ENCODE measurements around the gene ADGRA1. TPM values are rescaled to one million over a fixed set of nuclear protein-coding genes. Genes with fewer than 3 reads are reported as not detected.

The ADGRA1 gene
- total and polyA plus RNA-seq, 2 of the 8 experiments (the other 6 are each of a cell fraction or from before 2014, with no cell fraction given) = 0.17 to 0.21 TPM

DNA sequence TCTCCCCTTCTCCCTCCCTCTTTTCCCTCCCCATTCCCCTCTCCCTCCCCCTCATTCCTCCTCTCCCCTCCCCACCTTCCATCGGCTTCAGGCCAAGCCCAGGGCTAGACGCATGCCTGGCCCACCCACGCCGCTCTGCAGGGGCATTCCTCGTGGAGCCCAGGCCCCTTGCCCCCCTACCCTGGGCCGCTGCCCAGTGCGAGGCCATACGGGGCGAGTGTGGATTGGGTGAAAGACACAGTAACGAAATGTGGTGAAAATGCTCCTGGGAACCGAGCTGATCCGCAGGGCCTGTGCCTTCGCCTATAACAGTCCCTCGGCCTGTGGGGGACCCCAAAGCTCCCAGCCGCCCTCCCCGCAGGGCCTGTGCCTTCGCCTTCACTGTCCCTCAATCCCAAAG lies 28.3 kb downstream of the ADGRA1 start (continued):
- TF ChIP-seq EP300 (IDR thresholded peaks at IDR 0.05; ENCODE audit: borderline replicate concordance in 1 of 2, low read depth in 2 of 2, low read length in 2 of 2) = no peak
